Measurements from ENCODE around the gene CDKL5. TPM values are rescaled to one million over a fixed set of nuclear protein-coding genes. Genes with fewer than 3 reads are reported as not detected.

CDKL5 gene
- 5.1 and 6.1 TPM in 2 replicates for polyA plus RNA-seq (2011; rRNA removed)
- polyA minus RNA-seq (2011; rRNA and poly(A)+ RNA removed): 5.9 and 7.8 TPM in 2 replicates

DNA sequence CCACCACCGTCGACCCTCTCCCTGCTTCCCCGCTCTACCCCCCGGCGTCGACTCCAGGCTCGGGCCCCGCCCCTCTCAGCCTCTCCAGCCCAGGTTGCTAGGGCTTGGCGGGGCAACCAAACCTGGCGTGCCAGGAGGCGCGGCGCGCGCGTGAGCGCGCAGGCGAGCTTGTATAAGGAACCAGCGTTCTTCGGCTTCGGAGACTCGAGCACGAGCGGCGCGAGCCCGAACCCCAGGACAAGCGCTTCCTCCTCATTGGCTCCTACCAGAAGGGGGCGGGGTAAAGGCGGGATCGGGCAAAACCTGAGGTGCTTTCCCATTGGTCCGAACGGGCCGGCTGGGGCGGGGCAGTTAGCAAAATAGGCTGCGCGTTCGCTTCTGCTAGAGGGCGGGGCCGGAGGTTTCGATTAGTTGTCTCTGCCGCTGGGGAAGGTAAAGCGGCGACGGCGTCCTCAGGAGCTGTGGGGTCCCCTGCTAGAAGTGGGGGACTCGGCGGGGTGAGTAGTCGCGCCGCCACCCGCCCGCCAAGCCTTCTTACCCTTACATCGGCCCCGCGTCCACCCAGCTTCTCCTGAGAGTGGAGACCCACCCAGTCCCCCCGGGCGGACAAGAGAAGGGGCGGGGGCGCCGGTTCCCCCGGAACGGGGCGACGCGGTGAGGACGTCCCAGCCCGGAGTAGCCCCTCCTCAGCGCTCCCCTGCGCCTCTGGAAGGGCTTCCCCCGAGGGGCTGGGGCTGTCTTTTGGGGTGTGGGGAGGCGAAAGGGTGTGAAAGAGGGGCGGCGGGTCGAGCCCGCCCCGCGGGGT, at the start of gene CDKL5:
TSS of gene CDKL5 (plus strand) at position 410 of the 805 bp plus-strand sequence. CDS start 81,489 bp downstream, outside the sequence.
- TF ChIP-seq, protein P1, sequence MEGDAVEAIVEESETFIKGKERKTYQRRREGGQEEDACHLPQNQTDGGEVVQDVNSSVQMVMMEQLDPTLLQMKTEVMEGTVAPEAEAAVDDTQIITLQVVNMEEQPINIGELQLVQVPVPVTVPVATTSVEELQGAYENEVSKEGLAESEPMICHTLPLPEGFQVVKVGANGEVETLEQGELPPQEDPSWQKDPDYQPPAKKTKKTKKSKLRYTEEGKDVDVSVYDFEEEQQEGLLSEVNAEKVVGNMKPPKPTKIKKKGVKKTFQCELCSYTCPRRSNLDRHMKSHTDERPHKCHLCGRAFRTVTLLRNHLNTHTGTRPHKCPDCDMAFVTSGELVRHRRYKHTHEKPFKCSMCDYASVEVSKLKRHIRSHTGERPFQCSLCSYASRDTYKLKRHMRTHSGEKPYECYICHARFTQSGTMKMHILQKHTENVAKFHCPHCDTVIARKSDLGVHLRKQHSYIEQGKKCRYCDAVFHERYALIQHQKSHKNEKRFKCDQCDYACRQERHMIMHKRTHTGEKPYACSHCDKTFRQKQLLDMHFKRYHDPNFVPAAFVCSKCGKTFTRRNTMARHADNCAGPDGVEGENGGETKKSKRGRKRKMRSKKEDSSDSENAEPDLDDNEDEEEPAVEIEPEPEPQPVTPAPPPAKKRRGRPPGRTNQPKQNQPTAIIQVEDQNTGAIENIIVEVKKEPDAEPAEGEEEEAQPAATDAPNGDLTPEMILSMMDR (IDR thresholded peaks at IDR 0.05; ENCODE audit: insufficient read depth, low read depth, low read length): no peak
- CTCF ChIA-PET: interaction anchor here (0.6 kb wide), 1 partner anchor 27 kb away, joined by 3 read pairs; no protein-coding TSS in a partner anchor
- POLR2A ChIA-PET: no interaction called here
- DNase-seq (ENCODE audit: low read depth): peak; percentile 82
- Histone ChIP-seq H3K27me3 (ENCODE audit: control insufficient read depth, insufficient read depth, low read length) (no peaks in the 10 kb centered on the region), H3K36me3 (ENCODE audit: control insufficient read depth, insufficient read depth, low read length) (no peaks in the 10 kb centered on the region), H3K4me3 (ENCODE audit: low read depth, low read length) (peak within 1 kb of the TSS; percentile 71)

DNA sequence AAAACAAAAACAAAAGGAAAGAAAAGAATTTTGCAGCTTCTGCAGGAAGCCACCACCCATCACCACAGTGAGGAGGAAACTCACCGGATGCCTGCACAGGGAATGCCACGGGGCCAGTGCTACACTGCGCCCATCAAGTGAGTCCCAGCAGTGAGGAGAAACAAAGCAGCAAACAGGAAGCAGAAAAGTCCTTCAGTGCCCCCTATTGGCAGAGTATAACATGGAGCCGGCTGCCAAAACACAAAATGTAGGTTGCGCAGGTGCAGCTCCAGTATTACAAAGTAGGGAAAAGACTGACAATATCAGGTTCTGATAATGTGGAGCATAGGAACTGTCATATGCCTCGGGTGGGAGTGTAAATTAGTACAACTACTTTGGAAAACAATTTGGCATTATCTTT, 47.6 kb upstream of the CDKL5 start:
- no peak for DNase-seq (ENCODE audit: low read depth)
- no peaks in the 10 kb centered on the region for H3K27me3 ChIP-seq (ENCODE audit: control insufficient read depth, insufficient read depth, low read length)
- TF ChIP-seq, protein P1 (IDR thresholded peaks at IDR 0.05; ENCODE audit: insufficient read depth, low read depth, low read length): peak; percentile 62
- ChIA-PET CTCF (interaction anchor here (0.8 to 2.0 kb wide), 5 partner anchors 22 to 1134 kb away, joined by 3 to 8 read pairs (median 3); no protein-coding TSS in a partner anchor), POLR2A (no interaction called here)
- no peaks in the 10 kb centered on the region for H3K36me3 ChIP-seq (ENCODE audit: control insufficient read depth, insufficient read depth, low read length)
- H3K4me3 ChIP-seq (ENCODE audit: low read depth, low read length): no peak overlapping the region

DNA sequence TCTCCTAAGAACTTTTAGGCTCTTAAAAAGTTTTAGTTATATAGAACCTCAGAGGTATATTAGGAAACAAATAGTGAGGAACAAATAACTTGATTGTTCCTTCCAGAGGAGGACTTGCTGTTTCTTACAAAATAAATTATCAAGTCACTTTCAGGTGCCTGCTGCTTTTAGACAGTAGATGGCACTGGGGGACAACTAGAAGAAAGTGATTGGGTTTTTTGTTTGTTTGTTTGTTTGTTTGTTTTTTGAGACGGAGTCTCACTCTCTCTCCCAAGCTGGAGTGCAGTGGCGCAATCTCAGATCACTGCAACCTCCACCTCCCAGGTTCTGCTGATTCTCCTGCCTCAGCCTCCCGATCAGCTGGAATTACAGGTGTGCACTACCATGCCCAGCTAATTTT, 35.4 kb upstream of the CDKL5 start:
- POLR2A ChIA-PET: no interaction called here
- TF ChIP-seq, protein P1 (IDR thresholded peaks at IDR 0.05; ENCODE audit: insufficient read depth, low read depth, low read length): no peak
- H3K36me3 ChIP-seq (ENCODE audit: control insufficient read depth, insufficient read depth, low read length): no peaks in the 10 kb centered on the region
- no peak overlapping the region for H3K4me3 ChIP-seq (ENCODE audit: low read depth, low read length)
- CTCF ChIA-PET: interaction anchor here (0.7 to 2.5 kb wide), 2 partner anchors 49 to 944 kb away, joined by 3 to 12 read pairs; no protein-coding TSS in a partner anchor
- DNase-seq (ENCODE audit: low read depth): no peak
- no peaks in the 10 kb centered on the region for H3K27me3 ChIP-seq (ENCODE audit: control insufficient read depth, insufficient read depth, low read length)

DNA sequence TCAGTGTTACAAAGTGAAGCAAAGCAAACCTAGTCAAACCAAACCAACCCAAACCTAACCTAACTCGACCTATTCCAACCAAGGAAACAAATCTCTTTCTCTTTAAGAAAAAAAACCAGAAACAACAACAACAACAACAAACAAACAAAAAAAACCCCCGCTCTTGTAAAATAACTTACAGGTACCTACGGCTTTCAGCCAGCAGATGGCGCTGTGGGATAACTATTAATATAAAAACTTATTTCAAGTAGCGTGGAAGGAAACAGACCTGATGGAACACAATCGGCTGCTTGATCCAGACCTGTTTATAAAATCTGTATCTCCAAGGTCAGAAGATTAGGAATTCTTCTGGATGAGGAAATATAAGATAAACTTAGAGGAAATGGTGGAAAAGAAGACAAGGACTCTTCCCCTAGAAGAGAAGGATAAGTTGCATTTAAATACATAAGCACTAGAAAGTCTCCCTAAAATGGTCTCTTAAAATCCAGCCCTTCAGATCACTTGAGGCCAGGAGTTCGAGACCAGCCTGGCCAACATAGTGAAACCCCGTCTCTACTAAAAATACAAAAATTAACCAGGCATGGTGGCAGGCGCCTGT, 34.4 kb upstream of the CDKL5 start:
- Histone ChIP-seq H3K27me3 (ENCODE audit: control insufficient read depth, insufficient read depth, low read length) (no peaks in the 10 kb centered on the region), H3K36me3 (ENCODE audit: control insufficient read depth, insufficient read depth, low read length) (no peaks in the 10 kb centered on the region), H3K4me3 (ENCODE audit: low read depth, low read length) (no peak overlapping the region)
- no peak for DNase-seq (ENCODE audit: low read depth)
- TF ChIP-seq, protein P1 (IDR thresholded peaks at IDR 0.05; ENCODE audit: insufficient read depth, low read depth, low read length): peak; percentile 44
- CTCF ChIA-PET: interaction anchor here (0.7 kb wide), 2 partner anchors 48 to 826 kb away, joined by 3 read pairs; no protein-coding TSS in a partner anchor
- POLR2A ChIA-PET: no interaction called here

DNA sequence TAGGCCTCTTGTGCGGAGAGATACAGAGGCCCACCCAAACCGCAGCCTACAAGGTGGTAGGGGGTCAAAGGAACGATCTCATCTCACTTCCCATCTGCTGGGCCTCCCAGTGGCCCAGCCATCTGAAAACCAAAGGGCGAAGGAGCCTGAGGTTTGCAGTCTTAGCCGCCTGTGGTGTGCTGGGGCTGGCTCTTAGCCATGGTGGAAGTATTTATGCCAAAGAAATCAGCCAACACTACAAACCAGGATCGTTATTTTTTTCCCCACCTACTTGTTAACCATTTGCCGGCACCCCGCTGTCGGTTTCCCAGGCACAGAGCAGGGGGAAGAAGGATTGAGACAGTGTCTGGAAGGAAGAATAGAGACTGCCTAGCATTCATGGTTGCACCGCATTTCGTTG, 30.9 kb upstream of the CDKL5 start:
- H3K36me3 ChIP-seq (ENCODE audit: control insufficient read depth, insufficient read depth, low read length): no peaks in the 10 kb centered on the region
- POLR2A ChIA-PET: no interaction called here
- no peaks in the 10 kb centered on the region for H3K27me3 ChIP-seq (ENCODE audit: control insufficient read depth, insufficient read depth, low read length)
- H3K4me3 ChIP-seq (ENCODE audit: low read depth, low read length): no peak overlapping the region
- CTCF ChIA-PET: interaction anchor here (0.9 to 1.1 kb wide), 2 partner anchors 489 to 938 kb away, joined by 3 read pairs; no protein-coding TSS in a partner anchor
- no peak for DNase-seq (ENCODE audit: low read depth)
- TF ChIP-seq, protein P1 (IDR thresholded peaks at IDR 0.05; ENCODE audit: insufficient read depth, low read depth, low read length): no peak

All from BJ (cell line).